PC-3 (cell line): Measurements from ENCODE around the gene EDIL3. TPM values are rescaled to one million over a fixed set of nuclear protein-coding genes. Genes with fewer than 3 reads are reported as not detected.
A peak's percentile ranks its signal among the peaks of the same experiment; 100 is the strongest.

Experiments
- ATAC-seq: fragments of 200-7000 bp; cut with Tn5 transposase; 2 replicates; pipeline ENCODE4 v1.9.1; 2020; ENCODE audit warnings: mild to moderate bottlenecking, moderate library complexity
- BruUV-seq: library from RNA; stranded (reverse); fragments of 400-500 nt; replicated peaks from 2 replicates; lab custom pipeline; 2021; lab: Mats Ljungman, UMichigan
- CTCF ChIA-PET: fragments of 300-600 bp; sonication (Branson Sonifier 250); formaldehyde crosslinking; loops from one replicate; lab custom pipeline; 2022; ENCODE audit warnings: antibody characterized with exemption; lab: Charles Lee
- POLR2A ChIA-PET: fragments of 300-600 bp; sonication (Branson Sonifier 250); formaldehyde crosslinking; loops from one replicate; lab custom pipeline; 2022; ENCODE audit warnings: antibody characterized with exemption; ENCODE audit not compliant: unreplicated experiment; lab: Charles Lee
- DNase-seq: peaks from one replicate; pipeline ENCODE4 v3.0.0-alpha.2; 2015
- H2AFZ ChIP-seq: fragments of 300-600 bp; sonication (generic); 2 replicates; pipeline ENCODE4 v1.6.0; 2016; ENCODE audit warnings: antibody characterized with exemption, low read length
- H3F3A ChIP-seq: fragments of 300-600 bp; sonication (generic); one replicate; pipeline ENCODE4 v1.6.0; 2017; ENCODE audit warnings: antibody characterized with exemption, low read length, control low read depth, mild to moderate bottlenecking; ENCODE audit not compliant: unreplicated experiment
- H3K27ac ChIP-seq: fragments of 300-600 bp; sonication (generic); 2 replicates; pipeline ENCODE4 v1.5.1; 2016; ENCODE audit warnings: mild to moderate bottlenecking, low read length
- H3K27me3 ChIP-seq: fragments of 300-600 bp; sonication (generic); 2 replicates; pipeline ENCODE4 v1.6.1; 2016; ENCODE audit warnings: low read length, mixed read lengths
- H3K36me3 ChIP-seq: fragments of 300-600 bp; sonication (generic); 2 replicates; pipeline ENCODE4 v1.6.1; 2016; ENCODE audit warnings: low read depth, mixed run types, low read length, mixed read lengths
- H3K4me1 ChIP-seq: fragments of 300-600 bp; sonication (generic); 2 replicates; pipeline ENCODE4 v1.5.1; 2016; ENCODE audit warnings: low read length; ENCODE audit not compliant: insufficient read depth
- H3K4me2 ChIP-seq: fragments of 300-600 bp; sonication (generic); 2 replicates; pipeline ENCODE4 v1.6.0; 2016; ENCODE audit warnings: low read length
- H3K4me3 ChIP-seq: fragments of 300-600 bp; sonication (generic); 2 replicates; pipeline ENCODE4 v1.5.1; 2016; ENCODE audit warnings: mild to moderate bottlenecking, low read length, mixed read lengths
- H3K79me2 ChIP-seq: fragments of 300-600 bp; sonication (generic); 2 replicates; pipeline ENCODE4 v1.6.1; 2017; ENCODE audit warnings: low read length, mixed read lengths
- H3K9ac ChIP-seq: fragments of 300-600 bp; sonication (generic); 2 replicates; pipeline ENCODE4 v1.6.0; 2016; ENCODE audit warnings: mild to moderate bottlenecking, low read length
- H3K9me2 ChIP-seq: fragments of 300-600 bp; sonication (generic); replicated peaks from 2 replicates; pipeline ENCODE4 v1.6.1; 2016; ENCODE audit warnings: mixed run types, low read length, mixed read lengths
- H3K9me3 ChIP-seq: fragments of 300-600 bp; sonication (generic); 2 replicates; pipeline ENCODE4 v1.6.1; 2016; ENCODE audit warnings: low read length, mixed read lengths
- H4K20me1 ChIP-seq: fragments of 300-600 bp; sonication (generic); 2 replicates; pipeline ENCODE4 v1.6.1; 2016; ENCODE audit warnings: low read length, mixed read lengths
- EZH2 ChIP-seq: fragments of 300-600 bp; sonication (generic); IDR thresholded peaks from one replicate; pipeline ENCODE4 v1.6.1; 2017; ENCODE audit warnings: antibody characterized with exemption, mild to moderate bottlenecking, low read length; ENCODE audit not compliant: unreplicated experiment
- EZH2phosphoT487 ChIP-seq: fragments of 300-600 bp; sonication (generic); IDR thresholded peaks from 2 replicates; pipeline ENCODE4 v1.6.1; 2018; ENCODE audit warnings: mild to moderate bottlenecking, antibody characterized with exemption, low read length, borderline replicate concordance
- intact Hi-C: fragments of 100-400 bp; cut with micrococcal nuclease; formaldehyde crosslinking; loops from 2 replicates; pipeline ENCODE4 v1.9.0; 2023
- total RNA-seq: library from RNA; depleted of rRNA; stranded (reverse); fragments of >200 nt; gene quantifications from 2 replicates; pipeline ENCODE4 v1.2.3, GENCODE V29; 2014
- TF ChIP-seq, protein P1 (sequence below): fragments of 300-600 bp; sonication (generic); conservative IDR thresholded peaks from 2 replicates; pipeline ENCODE4 v1.5.1; 2017; ENCODE audit warnings: antibody characterized with exemption, low read depth, mild to moderate bottlenecking, low read length

Gene EDIL3
- total RNA-seq, 1 experiment from 2014 or later = 13.8 TPM

DNA sequence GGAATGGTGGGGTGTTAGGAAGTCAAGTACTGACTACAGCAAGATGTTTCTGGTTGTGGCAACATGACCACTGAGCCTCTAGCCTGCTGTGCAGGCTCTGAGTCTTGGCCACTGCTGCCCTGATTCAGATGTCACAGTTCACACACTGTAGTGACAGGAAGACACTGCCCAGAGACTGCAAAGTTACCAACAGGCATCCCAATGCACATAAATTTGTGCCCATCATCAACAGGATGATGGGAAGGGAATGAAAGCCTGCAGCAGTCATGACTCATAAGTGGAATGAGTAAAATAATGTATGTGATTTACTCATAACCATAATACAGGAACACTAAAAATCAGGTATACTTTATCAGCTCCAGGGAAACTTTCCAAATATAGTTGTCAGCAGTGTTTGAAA is 412.4 kb downstream of the EDIL3 start:
- peak; percentile 75 for DNase-seq
- H3K4me1 ChIP-seq = peaks cover 22% of the 10 kb centered on the region
- peak; percentile 93 for ATAC-seq
- no peaks in the 10 kb centered on the region for H4K20me1 ChIP-seq
- H2AFZ ChIP-seq = no peak overlapping the region
- H3K36me3 ChIP-seq = no peaks in the 10 kb centered on the region
- TF ChIP-seq, protein P1, sequence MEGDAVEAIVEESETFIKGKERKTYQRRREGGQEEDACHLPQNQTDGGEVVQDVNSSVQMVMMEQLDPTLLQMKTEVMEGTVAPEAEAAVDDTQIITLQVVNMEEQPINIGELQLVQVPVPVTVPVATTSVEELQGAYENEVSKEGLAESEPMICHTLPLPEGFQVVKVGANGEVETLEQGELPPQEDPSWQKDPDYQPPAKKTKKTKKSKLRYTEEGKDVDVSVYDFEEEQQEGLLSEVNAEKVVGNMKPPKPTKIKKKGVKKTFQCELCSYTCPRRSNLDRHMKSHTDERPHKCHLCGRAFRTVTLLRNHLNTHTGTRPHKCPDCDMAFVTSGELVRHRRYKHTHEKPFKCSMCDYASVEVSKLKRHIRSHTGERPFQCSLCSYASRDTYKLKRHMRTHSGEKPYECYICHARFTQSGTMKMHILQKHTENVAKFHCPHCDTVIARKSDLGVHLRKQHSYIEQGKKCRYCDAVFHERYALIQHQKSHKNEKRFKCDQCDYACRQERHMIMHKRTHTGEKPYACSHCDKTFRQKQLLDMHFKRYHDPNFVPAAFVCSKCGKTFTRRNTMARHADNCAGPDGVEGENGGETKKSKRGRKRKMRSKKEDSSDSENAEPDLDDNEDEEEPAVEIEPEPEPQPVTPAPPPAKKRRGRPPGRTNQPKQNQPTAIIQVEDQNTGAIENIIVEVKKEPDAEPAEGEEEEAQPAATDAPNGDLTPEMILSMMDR = no peak
- TF ChIP-seq EZH2 (no peak), EZH2phosphoT487 (no peak)
- no peaks in the 10 kb centered on the region for H3K9me3 ChIP-seq
- H3K9ac ChIP-seq = no peak overlapping the region
- CTCF ChIA-PET = no interaction called here
- H3K27me3 ChIP-seq = no peaks in the 10 kb centered on the region
- POLR2A ChIA-PET = no interaction called here
- no peak overlapping the region for H3K4me2 ChIP-seq
- no peaks in the 10 kb centered on the region for H3K9me2 ChIP-seq
- BruUV-seq = no TSS peak
- H3K27ac ChIP-seq = peak overlapping the region; percentile 42
- H3K4me3 ChIP-seq = no peak overlapping the region
- H3F3A ChIP-seq = peaks cover 3% of the 10 kb centered on the region
- no peaks in the 10 kb centered on the region for H3K79me2 ChIP-seq
- intact Hi-C loops = no loop called here

GRCh38 chr5:83967417-83967816 is 417.3 kb downstream of the EDIL3 start:
- Histone ChIP-seq H3K79me2 (no peaks in the 10 kb centered on the region), H3K27me3 (no peaks in the 10 kb centered on the region), H3K4me2 (no peak overlapping the region), H3K9me3 (no peaks in the 10 kb centered on the region), H3K9ac (no peak overlapping the region), H4K20me1 (no peaks in the 10 kb centered on the region), H3K9me2 (no peaks in the 10 kb centered on the region), H2AFZ (no peak overlapping the region), H3K36me3 (no peaks in the 10 kb centered on the region), H3K27ac (peak overlapping the region; percentile 11; the same call in 1 of the 2 replicates), H3K4me3 (no peak overlapping the region), H3F3A (no peaks in the 10 kb centered on the region), H3K4me1 (peaks cover 18% of the 10 kb centered on the region)
- ATAC-seq (no peak; the same call in 1 of the 2 replicates), DNase-seq (no peak)
- no TSS peak for BruUV-seq
- intact Hi-C loops = no loop called here
- ChIA-PET POLR2A (no interaction called here), CTCF (no interaction called here)
- TF ChIP-seq, protein P1 = no peak
- TF ChIP-seq EZH2 = no peak
- no peak for TF ChIP-seq EZH2phosphoT487

DNA sequence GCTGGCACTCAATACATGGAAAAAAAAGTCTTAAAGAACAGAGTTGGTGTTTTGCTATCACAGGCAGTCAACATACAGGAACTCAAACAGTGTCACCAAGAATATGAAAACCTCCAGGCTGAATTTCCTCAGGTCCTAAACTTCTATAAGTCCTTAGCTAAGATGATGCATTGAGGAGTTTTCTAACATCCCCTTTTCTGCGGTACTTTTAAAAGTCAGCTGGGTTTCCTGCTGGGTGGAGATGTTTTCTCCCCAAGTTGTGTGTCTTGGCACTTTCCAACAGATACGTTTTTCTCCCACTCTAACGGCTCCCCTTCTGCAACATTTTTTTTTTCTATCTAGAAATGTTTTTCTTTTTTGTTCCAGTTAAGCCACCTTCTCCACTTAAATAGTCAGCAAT is 419.2 kb downstream of the EDIL3 start:
- H2AFZ ChIP-seq = no peak overlapping the region
- intact Hi-C loops = no loop called here

More for the DNA sequence above, 419.2 kb downstream of the EDIL3 start:
- ChIA-PET POLR2A (no interaction called here), CTCF (no interaction called here)
- Histone ChIP-seq H3K79me2 (no peaks in the 10 kb centered on the region), H3K4me3 (no peak overlapping the region), H3K4me1 (peaks cover 12% of the 10 kb centered on the region), H3F3A (no peaks in the 10 kb centered on the region), H3K27me3 (no peaks in the 10 kb centered on the region), H3K4me2 (no peak overlapping the region), H3K36me3 (no peaks in the 10 kb centered on the region), H3K27ac (no peak overlapping the region), H3K9me2 (no peaks in the 10 kb centered on the region), H3K9me3 (no peaks in the 10 kb centered on the region), H3K9ac (no peak overlapping the region), H4K20me1 (no peaks in the 10 kb centered on the region)
- no peak for DNase-seq
- ATAC-seq = no peak
- no TSS peak for BruUV-seq
- TF ChIP-seq, protein P1 = no peak
- no peak for TF ChIP-seq EZH2
- TF ChIP-seq EZH2phosphoT487 = no peak
